SK-N-SH treated with all-trans-retinoic acid at 6 μM for 48 hours (cell line): ENCODE results near the gene MPPED2.

Source experiments
- ATAC-seq: fragments of 200-7000 bp; cut with Tn5 transposase; 3 replicates; pipeline ENCODE4 v1.9.1; 2020; ENCODE audit warnings: mild to moderate bottlenecking, moderate library complexity
- ARNTL ChIP-seq: fragments of 450-650 bp; formaldehyde crosslinking; IDR thresholded peaks from 2 replicates; pipeline ENCODE4 v1.5.0; 2020; ENCODE audit warnings: low read depth, mild to moderate bottlenecking, moderate library complexity, borderline replicate concordance
- BACH2 ChIP-seq: fragments of 250-450 bp; sonication (Bioruptor Pico); IDR thresholded peaks from 2 replicates; pipeline ENCODE4 v1.9.0; 2021; ENCODE audit warnings: mild to moderate bottlenecking, borderline replicate concordance
- CREB5 ChIP-seq: fragments of 250-450 bp; sonication (Bioruptor Pico); IDR thresholded peaks from 2 replicates; pipeline ENCODE4 v1.5.1; 2020; ENCODE audit warnings: low read depth, mild to moderate bottlenecking, moderate library complexity
- CSDC2 ChIP-seq: fragments of 250-450 bp; sonication (Bioruptor Pico); IDR thresholded peaks from 2 replicates; pipeline ENCODE4 v1.5.0; 2020; ENCODE audit warnings: mild to moderate bottlenecking, moderate library complexity
- CSRNP3 ChIP-seq: fragments of 250-450 bp; sonication (Bioruptor Pico); IDR thresholded peaks from 2 replicates; pipeline ENCODE4 v1.5.1; 2021; ENCODE audit warnings: mild to moderate bottlenecking, moderate library complexity
- ESRRG ChIP-seq: fragments of 250-450 bp; sonication (Bioruptor Pico); IDR thresholded peaks from 2 replicates; pipeline ENCODE4 v1.6.1; 2021; ENCODE audit warnings: mild to moderate bottlenecking
- GLIS3 ChIP-seq: fragments of 250-450 bp; sonication (Bioruptor Pico); IDR thresholded peaks from 2 replicates; pipeline ENCODE4 v1.5.0; 2020; ENCODE audit warnings: mild to moderate bottlenecking, moderate library complexity
- OSR1 ChIP-seq: fragments of 250-450 bp; sonication (Bioruptor Pico); IDR thresholded peaks from 2 replicates; pipeline ENCODE4 v1.8.0; 2022; ENCODE audit warnings: moderate library complexity, mild to moderate bottlenecking, inconsistent platforms
- PATZ1 ChIP-seq: fragments of 250-450 bp; sonication (Bioruptor Pico); IDR thresholded peaks from 2 replicates; pipeline ENCODE4 v1.8.0; 2020; ENCODE audit warnings: mild to moderate bottlenecking, moderate library complexity, borderline replicate concordance
- PPARA ChIP-seq: fragments of 250-450 bp; sonication (Bioruptor Pico); IDR thresholded peaks from 2 replicates; pipeline ENCODE4 v1.5.0; 2020; ENCODE audit warnings: mild to moderate bottlenecking, borderline replicate concordance
- RARB ChIP-seq: fragments of 250-450 bp; sonication (Bioruptor Pico); IDR thresholded peaks from 2 replicates; pipeline ENCODE4 v1.8.0; 2021; ENCODE audit warnings: mild to moderate bottlenecking, moderate library complexity
- TCF4 ChIP-seq: fragments of 250-450 bp; sonication (Bioruptor Pico); IDR thresholded peaks from 2 replicates; pipeline ENCODE4 v1.8.0; 2021; ENCODE audit warnings: mild to moderate bottlenecking, moderate library complexity, borderline replicate concordance
- TOX ChIP-seq: fragments of 250-450 bp; sonication (Bioruptor Pico); IDR thresholded peaks from 2 replicates; pipeline ENCODE4 v1.8.0; 2021; ENCODE audit warnings: mild to moderate bottlenecking, moderate library complexity, borderline replicate concordance
- ZFP3 ChIP-seq: fragments of 250-450 bp; sonication (Bioruptor Pico); IDR thresholded peaks from 2 replicates; pipeline ENCODE4 v1.5.0; 2020; ENCODE audit warnings: mild to moderate bottlenecking, moderate library complexity
- ZFP30 ChIP-seq: fragments of 450-650 bp; formaldehyde crosslinking; IDR thresholded peaks from 2 replicates; pipeline ENCODE4 v1.5.0; 2022; ENCODE audit warnings: mild to moderate bottlenecking, moderate library complexity
- ZNF565 ChIP-seq: fragments of 450-650 bp; formaldehyde crosslinking; conservative IDR thresholded peaks from 2 replicates; pipeline ENCODE4 v1.5.0; 2020; ENCODE audit warnings: low read depth, mild to moderate bottlenecking, moderate library complexity
- ZNF8 ChIP-seq: fragments of 450-650 bp; formaldehyde crosslinking; IDR thresholded peaks from 2 replicates; pipeline ENCODE4 v1.5.0; 2020; ENCODE audit warnings: mild to moderate bottlenecking, moderate library complexity
- TF ChIP-seq, protein P1 (sequence below): fragments of 250-450 bp; sonication (Bioruptor Pico); IDR thresholded peaks from 2 replicates; pipeline ENCODE4 v1.5.0; 2020; ENCODE audit warnings: mild to moderate bottlenecking, moderate library complexity
- TF ChIP-seq, protein P2 (sequence below): fragments of 250-450 bp; sonication (Bioruptor Pico); IDR thresholded peaks from 2 replicates; pipeline ENCODE4 v1.8.0; 2021; ENCODE audit warnings: low read depth, mild to moderate bottlenecking, moderate library complexity, borderline replicate concordance

Gene MPPED2

DNA sequence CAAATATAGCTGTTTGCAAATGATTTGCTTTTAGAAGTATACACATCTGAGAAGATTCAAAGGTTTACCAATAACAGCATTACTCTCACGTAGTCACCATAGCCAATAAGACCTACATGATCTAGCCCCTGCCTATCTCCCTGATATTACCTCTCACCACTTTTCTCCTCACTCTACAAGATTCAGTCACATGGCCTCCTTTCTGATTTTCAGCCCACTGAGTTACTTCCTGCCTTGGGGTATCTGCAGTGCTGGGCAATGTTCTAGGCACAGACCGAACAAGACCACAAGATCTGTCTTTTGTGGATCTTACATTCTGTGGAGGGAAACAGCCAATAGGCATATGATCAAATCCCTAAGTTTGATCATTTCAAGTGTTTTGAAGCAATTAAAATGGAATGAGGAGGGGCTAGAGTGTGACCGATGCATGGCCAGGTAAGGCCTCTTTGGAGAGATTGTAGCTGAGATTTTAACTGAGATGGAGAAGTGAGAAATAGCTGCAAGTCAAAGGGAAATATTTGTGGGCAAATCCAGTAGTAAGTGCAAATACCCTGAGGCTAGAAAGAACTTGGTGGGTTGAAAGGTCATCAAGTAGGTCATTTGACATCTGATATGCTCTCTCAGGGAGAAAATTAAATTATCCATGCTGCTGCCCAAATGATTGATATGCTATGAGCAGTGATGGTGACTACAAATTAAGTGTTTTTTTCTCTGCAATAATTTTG is 220.2 kb downstream of the MPPED2 start:
- TF ChIP-seq ZFP3 (CRISPR knock-in tag) (no peak), CSDC2 (CRISPR knock-in tag) (no peak), ZNF8 (no peak), TOX (CRISPR knock-in tag) (no peak), ZNF565 (CRISPR knock-in tag) (no peak), OSR1 (CRISPR knock-in tag) (no peak), TCF4 (CRISPR knock-in tag) (no peak), ZFP30 (CRISPR knock-in tag) (no peak), CSRNP3 (CRISPR knock-in tag) (no peak), RARB (CRISPR knock-in tag) (no peak), CREB5 (CRISPR knock-in tag) (no peak), PPARA (CRISPR knock-in tag) (no peak), PATZ1 (CRISPR knock-in tag) (no peak)
- TF ChIP-seq, protein P1, sequence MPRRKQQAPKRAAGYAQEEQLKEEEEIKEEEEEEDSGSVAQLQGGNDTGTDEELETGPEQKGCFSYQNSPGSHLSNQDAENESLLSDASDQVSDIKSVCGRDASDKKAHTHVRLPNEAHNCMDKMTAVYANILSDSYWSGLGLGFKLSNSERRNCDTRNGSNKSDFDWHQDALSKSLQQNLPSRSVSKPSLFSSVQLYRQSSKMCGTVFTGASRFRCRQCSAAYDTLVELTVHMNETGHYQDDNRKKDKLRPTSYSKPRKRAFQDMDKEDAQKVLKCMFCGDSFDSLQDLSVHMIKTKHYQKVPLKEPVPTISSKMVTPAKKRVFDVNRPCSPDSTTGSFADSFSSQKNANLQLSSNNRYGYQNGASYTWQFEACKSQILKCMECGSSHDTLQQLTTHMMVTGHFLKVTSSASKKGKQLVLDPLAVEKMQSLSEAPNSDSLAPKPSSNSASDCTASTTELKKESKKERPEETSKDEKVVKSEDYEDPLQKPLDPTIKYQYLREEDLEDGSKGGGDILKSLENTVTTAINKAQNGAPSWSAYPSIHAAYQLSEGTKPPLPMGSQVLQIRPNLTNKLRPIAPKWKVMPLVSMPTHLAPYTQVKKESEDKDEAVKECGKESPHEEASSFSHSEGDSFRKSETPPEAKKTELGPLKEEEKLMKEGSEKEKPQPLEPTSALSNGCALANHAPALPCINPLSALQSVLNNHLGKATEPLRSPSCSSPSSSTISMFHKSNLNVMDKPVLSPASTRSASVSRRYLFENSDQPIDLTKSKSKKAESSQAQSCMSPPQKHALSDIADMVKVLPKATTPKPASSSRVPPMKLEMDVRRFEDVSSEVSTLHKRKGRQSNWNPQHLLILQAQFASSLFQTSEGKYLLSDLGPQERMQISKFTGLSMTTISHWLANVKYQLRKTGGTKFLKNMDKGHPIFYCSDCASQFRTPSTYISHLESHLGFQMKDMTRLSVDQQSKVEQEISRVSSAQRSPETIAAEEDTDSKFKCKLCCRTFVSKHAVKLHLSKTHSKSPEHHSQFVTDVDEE: no peak
- ATAC-seq: no peak

DNA sequence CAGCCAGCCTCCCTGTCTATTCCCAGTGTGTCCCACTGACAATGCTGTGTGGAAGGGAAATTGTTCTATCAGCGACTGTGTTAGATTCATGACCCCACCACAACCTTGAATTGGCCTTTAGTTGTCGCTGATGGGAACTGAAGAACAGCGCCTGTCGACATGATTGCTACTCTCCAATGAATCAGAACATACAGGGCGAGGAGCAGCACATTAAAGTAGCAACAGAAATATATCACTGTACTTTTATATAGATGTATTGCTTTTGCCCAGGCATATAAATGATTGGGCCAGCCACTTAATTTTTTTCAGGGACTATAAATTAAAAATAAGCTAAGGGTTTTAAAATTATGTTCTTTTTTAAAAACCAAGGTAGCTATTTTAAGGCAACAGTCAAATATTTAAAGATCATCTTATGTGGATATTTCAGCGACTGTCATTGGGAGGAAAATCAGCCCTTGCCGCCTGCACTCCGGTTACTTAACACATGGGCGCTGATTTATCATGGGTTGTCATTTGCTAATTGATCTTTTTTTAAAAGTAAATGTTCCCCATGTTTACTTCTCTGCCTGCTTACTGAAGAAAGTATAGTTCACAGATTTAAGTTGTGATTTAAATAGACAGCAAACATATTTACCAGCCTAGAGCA is 221.2 kb downstream of the MPPED2 start:
- ATAC-seq: no peak
- TF ChIP-seq, protein P2, sequence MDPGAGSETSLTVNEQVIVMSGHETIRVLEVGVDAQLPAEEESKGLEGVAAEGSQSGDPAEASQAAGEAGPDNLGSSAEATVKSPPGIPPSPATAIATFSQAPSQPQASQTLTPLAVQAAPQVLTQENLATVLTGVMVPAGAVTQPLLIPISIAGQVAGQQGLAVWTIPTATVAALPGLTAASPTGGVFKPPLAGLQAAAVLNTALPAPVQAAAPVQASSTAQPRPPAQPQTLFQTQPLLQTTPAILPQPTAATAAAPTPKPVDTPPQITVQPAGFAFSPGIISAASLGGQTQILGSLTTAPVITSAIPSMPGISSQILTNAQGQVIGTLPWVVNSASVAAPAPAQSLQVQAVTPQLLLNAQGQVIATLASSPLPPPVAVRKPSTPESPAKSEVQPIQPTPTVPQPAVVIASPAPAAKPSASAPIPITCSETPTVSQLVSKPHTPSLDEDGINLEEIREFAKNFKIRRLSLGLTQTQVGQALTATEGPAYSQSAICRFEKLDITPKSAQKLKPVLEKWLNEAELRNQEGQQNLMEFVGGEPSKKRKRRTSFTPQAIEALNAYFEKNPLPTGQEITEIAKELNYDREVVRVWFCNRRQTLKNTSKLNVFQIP (CRISPR knock-in tag): no peak
- TF ChIP-seq, protein P1: no peak
- no peak for TF ChIP-seq PPARA (CRISPR knock-in tag)
- TF ChIP-seq ARNTL: no peak
- no peak for TF ChIP-seq ZNF8
- no peak for TF ChIP-seq PATZ1 (CRISPR knock-in tag)
- TF ChIP-seq ZNF565 (CRISPR knock-in tag): no peak
- no peak for TF ChIP-seq ESRRG (CRISPR knock-in tag)
- TF ChIP-seq RARB (CRISPR knock-in tag): no peak
- no peak for TF ChIP-seq GLIS3 (CRISPR knock-in tag)
- no peak for TF ChIP-seq CSRNP3 (CRISPR knock-in tag)
- no peak for TF ChIP-seq BACH2 (CRISPR knock-in tag)
- no peak for TF ChIP-seq ZFP3 (CRISPR knock-in tag)
- no peak for TF ChIP-seq CREB5 (CRISPR knock-in tag)
- TF ChIP-seq CSDC2 (CRISPR knock-in tag): no peak
- TF ChIP-seq ZFP30 (CRISPR knock-in tag): no peak
